HCT116 (cell line): ENCODE results near the gene DDX54. TPM values are rescaled to one million over a fixed set of nuclear protein-coding genes. Genes with fewer than 3 reads are reported as not detected.
A peak's percentile ranks its signal among the peaks of the same experiment; 100 is the strongest.

Experiments used
- ATAC-seq: fragments of 200-7000 bp; cut with Tn5 transposase; 2 replicates; pipeline ENCODE4 v1.9.1; 2020; ENCODE audit warnings: mild to moderate bottlenecking, moderate library complexity
- BruUV-seq: library from RNA; stranded (reverse); fragments of 400-500 nt; replicated peaks from 2 replicates; lab custom pipeline; 2021; lab: Mats Ljungman, UMichigan
- CTCF ChIA-PET: fragments of 300-600 bp; sonication (Branson Sonifier 250); formaldehyde crosslinking; loops from one replicate; lab custom pipeline; 2021; ENCODE audit warnings: antibody characterized with exemption; lab: Charles Lee
- POLR2A ChIA-PET: fragments of 300-600, 350-600 bp; sonication (Branson Sonifier 250); formaldehyde crosslinking; loops from one replicate; lab custom pipeline; 2021; ENCODE audit warnings: antibody characterized with exemption; lab: Charles Lee
- RAD21 ChIA-PET, 2 experiments: fragments of 300-600 bp; sonication (Branson Sonifier 250); formaldehyde crosslinking; loops; one replicate each; lab custom pipeline; 2023; ENCODE audit warnings: low total read pairs in 2 of 2; ENCODE audit not compliant: uncharacterized antibody in 2 of 2, unreplicated experiment in 2 of 2, low non-redundant PET in 1 of 2; lab: Charles Lee
- DNase-seq: peaks from one replicate; pipeline ENCODE4 v3.0.0-alpha.2; 2010; ENCODE audit warnings: low read depth, low spot score
- H2AFZ ChIP-seq: fragments of 200-600 bp; shearing (Covaris generic), sonication (generic); 2 replicates; pipeline ENCODE4 v1.6.1; 2017; ENCODE audit warnings: low read depth, mixed run types, mixed read lengths, antibody characterized with exemption, low read length; ENCODE audit not compliant: poor library complexity, severe bottlenecking
- H3K27ac ChIP-seq: 2 replicates; pipeline ENCODE4 v1.5.1; 2012; ENCODE audit warnings: low read depth, low read length
- H3K27me3 ChIP-seq: fragments of 200-600 bp; sonication (generic); 2 replicates; pipeline ENCODE4 v1.6.1; 2016; ENCODE audit warnings: mixed run types, low read length, mixed read lengths; ENCODE audit not compliant: insufficient read depth
- H3K36me3 ChIP-seq, 2 experiments: fragments of 200-500 bp in 1 of 2; fragments of 200-600 bp in 1 of 2; sonication (Bioruptor generic) in 1 of 2; sonication (generic) in 1 of 2; 2 replicates each; pipeline versions ENCODE4 v1.5.1 to v1.6.1; 2014 to 2016; ENCODE audit warnings: low read length in 2 of 2, inconsistent platforms in 1 of 2, mixed read lengths in 1 of 2, mixed run types in 1 of 2; ENCODE audit not compliant: insufficient read depth in 2 of 2, control insufficient read depth in 1 of 2
- H3K4me1 ChIP-seq, 2 experiments: fragments of 200-600 bp in 1 of 2; sonication (generic) in 1 of 2; 2 replicates each; pipeline versions ENCODE4 v1.5.1 to v1.6.1; 2012 to 2017; ENCODE audit warnings: low read length in 2 of 2, inconsistent platforms in 1 of 2, mild to moderate bottlenecking in 1 of 2, mixed read lengths in 1 of 2, mixed run types in 1 of 2, moderate library complexity in 1 of 2; ENCODE audit not compliant: insufficient read depth in 2 of 2, control insufficient read depth in 1 of 2
- H3K4me2 ChIP-seq: fragments of 200-600 bp; sonication (generic); 2 replicates; pipeline ENCODE4 v1.6.1; 2017; ENCODE audit warnings: mixed run types, low read length, mixed read lengths
- H3K4me3 ChIP-seq, 2 experiments: fragments of 200-600 bp in 1 of 2; sonication (generic) in 1 of 2; replicated peaks in 1 of 2; 2 replicates each; pipeline ENCODE4 v1.5.1; 2011 to 2016; ENCODE audit warnings: low read length in 2 of 2, control low read depth in 1 of 2, low read depth in 1 of 2, mild to moderate bottlenecking in 1 of 2, mixed read lengths in 1 of 2, mixed run types in 1 of 2
- H3K79me2 ChIP-seq: fragments of 200-600 bp; sonication (generic); 2 replicates; pipeline ENCODE4 v1.6.1; 2017; ENCODE audit warnings: mild to moderate bottlenecking, mixed run types, low read length, moderate library complexity, mixed read lengths; ENCODE audit not compliant: insufficient read depth
- H3K9ac ChIP-seq: fragments of 200-600 bp; sonication (generic); 2 replicates; pipeline ENCODE4 v1.6.1; 2016; ENCODE audit warnings: low read length, mixed read lengths
- H3K9me2 ChIP-seq: fragments of 200-600 bp; sonication (generic), shearing (Covaris generic); 2 replicates; pipeline ENCODE4 v1.6.1; 2017; ENCODE audit warnings: mixed run types, mild to moderate bottlenecking, moderate library complexity; ENCODE audit not compliant: insufficient read depth
- H3K9me3 ChIP-seq, 2 experiments: fragments of 200-500 bp in 1 of 2; fragments of 200-600 bp in 1 of 2; sonication (Bioruptor generic) in 1 of 2; sonication (generic) in 1 of 2; 2 replicates each; pipeline ENCODE4 v1.6.1; 2014 to 2017; ENCODE audit warnings: low read length in 2 of 2, mixed read lengths in 2 of 2, inconsistent platforms in 1 of 2, low read depth in 1 of 2, mild to moderate bottlenecking in 1 of 2, mixed run types in 1 of 2, moderate library complexity in 1 of 2; ENCODE audit not compliant: control insufficient read depth in 1 of 2, insufficient read depth in 1 of 2
- H4K20me1 ChIP-seq: fragments of 200-600 bp; sonication (generic), shearing (Covaris generic); 2 replicates; pipeline ENCODE4 v1.6.1; 2017; ENCODE audit warnings: mixed run types, mild to moderate bottlenecking, moderate library complexity; ENCODE audit not compliant: insufficient read depth
- CBX3 ChIP-seq: IDR thresholded peaks from 2 replicates; pipeline ENCODE4 v1.6.1; 2012; ENCODE audit warnings: low read depth
- CEBPB ChIP-seq: IDR thresholded peaks from 2 replicates; pipeline ENCODE4 v1.6.1; 2012; ENCODE audit warnings: low read depth
- CTCF ChIP-seq, 3 experiments: fragments of 200-600 bp in 1 of 3; sonication (generic) in 1 of 3; IDR thresholded peaks in 2 of 3; conservative IDR thresholded peaks in 1 of 3; 2 replicates each; pipeline ENCODE4 v1.5.1; 2012 to 2017; ENCODE audit warnings: low read depth in 2 of 3, low read length in 2 of 3, antibody characterized with exemption in 1 of 3, borderline replicate concordance in 1 of 3, control low read depth in 1 of 3, mild to moderate bottlenecking in 1 of 3, mixed read lengths in 1 of 3, mixed run types in 1 of 3, moderate library complexity in 1 of 3; ENCODE audit not compliant: insufficient read depth in 1 of 3
- EGR1 ChIP-seq: IDR thresholded peaks from 2 replicates; pipeline ENCODE4 v1.6.1; 2012; ENCODE audit warnings: low read depth
- ELF1 ChIP-seq: IDR thresholded peaks from 2 replicates; pipeline ENCODE4 v1.6.1; 2012; ENCODE audit warnings: low read depth, borderline replicate concordance
- EZH2 ChIP-seq: fragments of 200-600 bp; sonication (generic); IDR thresholded peaks from 2 replicates; pipeline ENCODE4 v1.6.1; 2017; ENCODE audit warnings: antibody characterized with exemption, mixed run types
- EZH2phosphoT487 ChIP-seq: fragments of 200-600 bp; IDR thresholded peaks from 2 replicates; pipeline ENCODE4 v1.6.1; 2018; ENCODE audit warnings: antibody characterized with exemption, borderline replicate concordance
- FOSL1 ChIP-seq: IDR thresholded peaks from 2 replicates; pipeline ENCODE4 v1.6.1; 2012; ENCODE audit warnings: low read depth
- JUND ChIP-seq: IDR thresholded peaks from 2 replicates; pipeline ENCODE4 v1.6.1; 2012
- MAX ChIP-seq: IDR thresholded peaks from 2 replicates; pipeline ENCODE4 v1.6.1; 2012
- POLR2A ChIP-seq: IDR thresholded peaks from 2 replicates; pipeline ENCODE4 v1.7.0; 2011; ENCODE audit warnings: borderline replicate concordance; ENCODE audit not compliant: insufficient read depth, insufficient read length; ENCODE audit errors: extremely low read depth
- POLR2AphosphoS5 ChIP-seq: IDR thresholded peaks from 2 replicates; pipeline ENCODE4 v1.6.1; 2011; ENCODE audit warnings: mild to moderate bottlenecking, low read depth, low read length, moderate library complexity
- SIN3A ChIP-seq: IDR thresholded peaks from 2 replicates; pipeline ENCODE4 v1.6.1; 2012; ENCODE audit warnings: low read depth
- TCF7L2 ChIP-seq: IDR thresholded peaks from 2 replicates; pipeline ENCODE4 v1.7.0; 2011; ENCODE audit warnings: borderline replicate concordance, inconsistent platforms; ENCODE audit not compliant: insufficient read depth, insufficient read length; ENCODE audit errors: extremely low read depth
- YY1 ChIP-seq: IDR thresholded peaks from 2 replicates; pipeline ENCODE4 v1.6.1; 2011; ENCODE audit warnings: low read length, low read depth, moderate library complexity, mild to moderate bottlenecking; ENCODE audit not compliant: insufficient replicate concordance; ENCODE audit errors: extremely low read depth
- ZBTB33 ChIP-seq: IDR thresholded peaks from 2 replicates; pipeline ENCODE4 v1.6.1; 2011; ENCODE audit warnings: mild to moderate bottlenecking, low read length, moderate library complexity; ENCODE audit not compliant: insufficient replicate concordance; ENCODE audit errors: extremely low read depth
- ZFX ChIP-seq: fragments of 450-650 bp; IDR thresholded peaks from 2 replicates; pipeline ENCODE4 v1.6.1; 2017
- ZNF274 ChIP-seq: fragments of 200-500 bp; sonication (Bioruptor generic); IDR thresholded peaks from 2 replicates; pipeline ENCODE4 v1.6.1; 2014; ENCODE audit warnings: mild to moderate bottlenecking, low read depth, low read length, inconsistent platforms
- intact Hi-C: fragments of 100-400 bp; cut with micrococcal nuclease; formaldehyde crosslinking; loops from 2 replicates; pipeline ENCODE4 v1.10.0; 2022
- total RNA-seq: library from RNA; stranded (reverse); gene quantifications from one replicate; pipeline ENCODE4 v1.2.1, GENCODE V29; 2021; ENCODE audit not compliant: unreplicated experiment
- TF ChIP-seq, protein P1 (sequence below): IDR thresholded peaks from 2 replicates; pipeline ENCODE4 v1.6.1; 2012
- TF ChIP-seq, protein P2 (sequence below): IDR thresholded peaks from 2 replicates; pipeline ENCODE4 v1.6.1; 2012; ENCODE audit warnings: low read depth

Gene DDX54
- total RNA-seq, 1 experiment from 2014 or later = 110 TPM

- no TSS peak for BruUV-seq
- Histone ChIP-seq H3K36me3 (peaks cover 6 to 24% of the 10 kb centered on the region in 2 experiments; a peak in 2 of 4 replicates), H3K4me3 (no peak overlapping the region), H3K27ac (peak overlapping the region; percentile 86), H3K9ac (peak overlapping the region; percentile 27; the same call in 1 of the 2 replicates), H3K4me2 (peak overlapping the region; percentile 27; the same call in 1 of the 2 replicates), H3K27me3 (no peaks in the 10 kb centered on the region), H3K4me1 (peaks cover 45 to 68% of the 10 kb centered on the region in 2 experiments), H3K9me2 (no peaks in the 10 kb centered on the region), H3K9me3 (no peaks in the 10 kb centered on the region), H4K20me1 (no peaks in the 10 kb centered on the region)
- ATAC-seq (peak; percentile 75), DNase-seq (peak; percentile 66)
- RAD21 ChIA-PET = no interaction called here
- POLR2A ChIA-PET = interaction anchor here (1.8 kb wide), 1 partner anchor 31 kb away, joined by 5 read pairs; the partner anchor contains the start of gene TPCN1
- intact Hi-C loops = loop anchor here (10.0 kb wide), 1 partner anchor 144 kb away; the partner anchor contains the start of gene SLC8B1
- CTCF ChIA-PET = no interaction called here
- TF ChIP-seq ZNF274 (no peak), CBX3 (no peak), YY1 (no peak), POLR2AphosphoS5 (no peak), EZH2 (no peak), ZFX (no peak), CEBPB (no peak), EGR1 (no peak), ZBTB33 (no peak), POLR2A (no peak), MAX (no peak), FOSL1 (no peak), EZH2phosphoT487 (no peak), TCF7L2 (no peak), SIN3A (no peak), CTCF (IDR thresholded peaks at IDR 0.05 in 2 of 3, conservative IDR thresholded peaks at IDR 0.05 in 1 of 3; ENCODE audit: borderline replicate concordance in 1 of 3, insufficient read depth in 1 of 3, low read depth in 2 of 3, low read length in 2 of 3) (no peak), ELF1 (no peak), JUND (no peak)
- TF ChIP-seq, protein P1, sequence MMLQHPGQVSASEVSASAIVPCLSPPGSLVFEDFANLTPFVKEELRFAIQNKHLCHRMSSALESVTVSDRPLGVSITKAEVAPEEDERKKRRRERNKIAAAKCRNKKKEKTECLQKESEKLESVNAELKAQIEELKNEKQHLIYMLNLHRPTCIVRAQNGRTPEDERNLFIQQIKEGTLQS = no peak
- TF ChIP-seq, protein P2, sequence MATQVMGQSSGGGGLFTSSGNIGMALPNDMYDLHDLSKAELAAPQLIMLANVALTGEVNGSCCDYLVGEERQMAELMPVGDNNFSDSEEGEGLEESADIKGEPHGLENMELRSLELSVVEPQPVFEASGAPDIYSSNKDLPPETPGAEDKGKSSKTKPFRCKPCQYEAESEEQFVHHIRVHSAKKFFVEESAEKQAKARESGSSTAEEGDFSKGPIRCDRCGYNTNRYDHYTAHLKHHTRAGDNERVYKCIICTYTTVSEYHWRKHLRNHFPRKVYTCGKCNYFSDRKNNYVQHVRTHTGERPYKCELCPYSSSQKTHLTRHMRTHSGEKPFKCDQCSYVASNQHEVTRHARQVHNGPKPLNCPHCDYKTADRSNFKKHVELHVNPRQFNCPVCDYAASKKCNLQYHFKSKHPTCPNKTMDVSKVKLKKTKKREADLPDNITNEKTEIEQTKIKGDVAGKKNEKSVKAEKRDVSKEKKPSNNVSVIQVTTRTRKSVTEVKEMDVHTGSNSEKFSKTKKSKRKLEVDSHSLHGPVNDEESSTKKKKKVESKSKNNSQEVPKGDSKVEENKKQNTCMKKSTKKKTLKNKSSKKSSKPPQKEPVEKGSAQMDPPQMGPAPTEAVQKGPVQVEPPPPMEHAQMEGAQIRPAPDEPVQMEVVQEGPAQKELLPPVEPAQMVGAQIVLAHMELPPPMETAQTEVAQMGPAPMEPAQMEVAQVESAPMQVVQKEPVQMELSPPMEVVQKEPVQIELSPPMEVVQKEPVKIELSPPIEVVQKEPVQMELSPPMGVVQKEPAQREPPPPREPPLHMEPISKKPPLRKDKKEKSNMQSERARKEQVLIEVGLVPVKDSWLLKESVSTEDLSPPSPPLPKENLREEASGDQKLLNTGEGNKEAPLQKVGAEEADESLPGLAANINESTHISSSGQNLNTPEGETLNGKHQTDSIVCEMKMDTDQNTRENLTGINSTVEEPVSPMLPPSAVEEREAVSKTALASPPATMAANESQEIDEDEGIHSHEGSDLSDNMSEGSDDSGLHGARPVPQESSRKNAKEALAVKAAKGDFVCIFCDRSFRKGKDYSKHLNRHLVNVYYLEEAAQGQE = no peak
- TF ChIP-seq, all 23 proteins: peak for 0
- H2AFZ ChIP-seq = no peak overlapping the region
- H3K79me2 ChIP-seq = peaks cover 23% of the 10 kb centered on the region
Observed at GRCh38 chr12:113190761-113191160, 5.5 kb upstream of the DDX54 start.
